GM19238 (cell line): ENCODE measurements around the gene AKT1S1.

Experiments
- DNase-seq: peaks from one replicate; pipeline ENCODE4 v3.0.0; 2011; ENCODE audit warnings: low spot score; ENCODE audit not compliant: insufficient read length

AKT1S1 gene

GRCh38 chr19:49869484-49870308 is 7.5 kb downstream of the AKT1S1 start:
- DNase-seq = peak; percentile 85

GRCh38 chr19:49869009-49869483 is 8.1 kb downstream of the AKT1S1 start:
- no peak for DNase-seq

GRCh38 chr19:49866933-49867782 is 10.0 kb downstream of the AKT1S1 start, which contains the start of gene PNKP:
Gene PNKP, minus strand, starts transcription at chr19:49867576. Its CDS starts 372 bp downstream, at chr19:49867204.
- DNase-seq = peak; percentile 94

GRCh38 chr19:49864890-49865289 is 12.3 kb downstream of the AKT1S1 start:
- no peak for DNase-seq

- DNase-seq = no peak
These were observed 13.2 kb downstream of the AKT1S1 start for GRCh38 chr19:49863935-49864320.

- no peak for DNase-seq
These were observed 13.8 kb downstream of the AKT1S1 start for GRCh38 chr19:49863254-49863934.

- no peak for DNase-seq
These were observed 14.5 kb downstream of the AKT1S1 start for GRCh38 chr19:49862391-49863253.

GRCh38 chr19:49861541-49862378 is 15.4 kb downstream of the AKT1S1 start:
- DNase-seq = no peak

GRCh38 chr19:49861107-49861506 is 16.0 kb downstream of the AKT1S1 start:
- DNase-seq = no peak

GRCh38 chr19:49860336-49861102 is 16.6 kb downstream of the AKT1S1 start:
- no peak for DNase-seq

GRCh38 chr19:49859682-49860335 is 17.3 kb downstream of the AKT1S1 start:
- DNase-seq = no peak

GRCh38 chr19:49858088-49858985 is 18.8 kb downstream of the AKT1S1 start:
- DNase-seq = no peak

GRCh38 chr19:49857838-49858087 is 19.4 kb downstream of the AKT1S1 start:
- no peak for DNase-seq

- DNase-seq = no peak
These were observed 19.9 kb downstream of the AKT1S1 start for GRCh38 chr19:49857061-49857837.

GRCh38 chr19:49856574-49857021 is 20.6 kb downstream of the AKT1S1 start:
- no peak for DNase-seq

GRCh38 chr19:49855676-49856573 is 21.2 kb downstream of the AKT1S1 start:
- no peak for DNase-seq
